Activated B cell treated with CpG ODN at 0.5 μM for 24 hours (primary cell): Measurements from ENCODE around the gene ZNF559. TPM values are rescaled to one million over a fixed set of nuclear protein-coding genes. Genes with fewer than 3 reads are reported as not detected.
A peak's percentile ranks its signal among the peaks of the same experiment; 100 is the strongest.
"Not testable (repeated sequence)": the region's sequence is repeated elsewhere in the genome, so short reads cannot be mapped to it uniquely, and the experiment has no call there.

ENCODE experiments used
- ATAC-seq: fragments of 200-7000 bp; cut with Tn5 transposase; one replicate; pipeline ENCODE4 v1.10.0; 2021; ENCODE audit warnings: low read depth, mild to moderate bottlenecking, moderate library complexity
- CTCF ChIA-PET: fragments of 350-600 bp; sonication (Branson Sonifier 250); formaldehyde crosslinking; loops from one replicate; lab custom pipeline; 2021; ENCODE audit warnings: antibody characterized with exemption; lab: Charles Lee
- POLR2A ChIA-PET: fragments of 350-600 bp; sonication (Branson Sonifier 250); formaldehyde crosslinking; loops from one replicate; lab custom pipeline; 2021; ENCODE audit warnings: antibody characterized with exemption; lab: Charles Lee
- DNase-seq: peaks from one replicate; pipeline ENCODE4 v3.0.0; 2022
- H3K27ac Mint-ChIP-seq: one replicate; pipeline ENCODE4 v1.8.0; 2020; ENCODE audit warnings: mixed read lengths
- H3K27me3 Mint-ChIP-seq: one replicate; pipeline ENCODE4 v1.8.0; 2021; ENCODE audit warnings: mixed read lengths
- H3K36me3 Mint-ChIP-seq: one replicate; pipeline ENCODE4 v1.8.0; 2021; ENCODE audit warnings: low read depth, mixed read lengths
- H3K4me1 Mint-ChIP-seq: one replicate; pipeline ENCODE4 v1.8.0; 2021; ENCODE audit warnings: mixed read lengths
- H3K4me3 Mint-ChIP-seq: one replicate; pipeline ENCODE4 v1.8.0; 2020; ENCODE audit warnings: mild to moderate bottlenecking, mixed read lengths
- H3K9me3 Mint-ChIP-seq: one replicate; pipeline ENCODE4 v1.8.0; 2020; ENCODE audit warnings: mixed read lengths
- CTCF ChIP-seq: fragments of 200-600 bp; IDR thresholded peaks from one replicate; pipeline ENCODE4 v1.8.0; 2022; ENCODE audit warnings: antibody characterized with exemption, mild to moderate bottlenecking
- intact Hi-C: fragments of 100-400 bp; cut with micrococcal nuclease; formaldehyde crosslinking; loops from one replicate; pipeline ENCODE4 v1.15.1; 2024
- total RNA-seq: library from RNA; stranded (reverse); gene quantifications from 2 replicates; pipeline ENCODE4 v1.2.3, GENCODE V29; 2022

The ZNF559 gene
- total RNA-seq, 1 donor from 2014 or later, result 22.0 TPM

GRCh38 chr19:9313756-9314155 lies 10.2 kb upstream of the ZNF559 start:
- CTCF ChIA-PET, result no interaction called here
- no peak for DNase-seq
- Mint-ChIP-seq H3K4me1 (peaks cover 10% of the 10 kb centered on the region), H3K27me3 (no peaks in the 10 kb centered on the region), H3K4me3 (no peak overlapping the region), H3K9me3 (peaks cover 19% of the 10 kb centered on the region), H3K36me3 (peaks cover 7% of the 10 kb centered on the region), H3K27ac (no peak overlapping the region)
- POLR2A ChIA-PET, result no interaction called here
- ATAC-seq, result no peak
- no peak for TF ChIP-seq CTCF
- intact Hi-C loops, result loop anchor here (5.0 kb wide), 1 partner anchor 274 kb away; no protein-coding TSS in a partner anchor

GRCh38 chr19:9321338-9321737 lies 2.6 kb upstream of the ZNF559 start:
- peaks cover 17% of the 10 kb centered on the region for H3K9me3 Mint-ChIP-seq
- CTCF ChIA-PET, result no interaction called here
- no peak overlapping the region for H3K27ac Mint-ChIP-seq
- intact Hi-C loops, result loop anchor here (5.0 to 10.0 kb wide), 2 partner anchors 86 to 117 kb away; no protein-coding TSS in a partner anchor
- no peak for TF ChIP-seq CTCF
- peaks cover 20% of the 10 kb centered on the region for H3K36me3 Mint-ChIP-seq
- H3K27me3 Mint-ChIP-seq, result no peaks in the 10 kb centered on the region
- H3K4me1 Mint-ChIP-seq, result peaks cover 20% of the 10 kb centered on the region
- ATAC-seq, result no peak
- POLR2A ChIA-PET, result no interaction called here
- no peak for DNase-seq
- H3K4me3 Mint-ChIP-seq, result no peak overlapping the region

- ATAC-seq, DNase-seq, H3K27me3 Mint-ChIP-seq, POLR2A ChIA-PET, CTCF ChIA-PET, H3K4me3 Mint-ChIP-seq, H3K27ac Mint-ChIP-seq: not testable (repeated sequence)
- Mint-ChIP-seq H3K4me1 (peaks cover 20% of the 10 kb centered on the region), H3K9me3 (peaks cover 18% of the 10 kb centered on the region), H3K36me3 (peaks cover 21% of the 10 kb centered on the region)
- intact Hi-C loops, result loop anchor here (5.0 to 10.0 kb wide), 2 partner anchors 86 to 117 kb away; no protein-coding TSS in a partner anchor
These were observed 2.2 kb upstream of the ZNF559 start for GRCh38 chr19:9321756-9322155.

- intact Hi-C loops, result loop anchor here (5.0 to 10.0 kb wide), 2 partner anchors 85 to 117 kb away; no protein-coding TSS in a partner anchor
- Mint-ChIP-seq H3K4me1 (peaks cover 20% of the 10 kb centered on the region), H3K9me3 (peaks cover 18% of the 10 kb centered on the region), H3K36me3 (peaks cover 23% of the 10 kb centered on the region)
- DNase-seq, ATAC-seq, H3K27me3 Mint-ChIP-seq, CTCF ChIA-PET, POLR2A ChIA-PET, H3K4me3 Mint-ChIP-seq, H3K27ac Mint-ChIP-seq: not testable (repeated sequence)
These were observed 1.8 kb upstream of the ZNF559 start for GRCh38 chr19:9322201-9322600.

- Mint-ChIP-seq H3K27ac (peak overlapping the region; percentile 95), H3K27me3 (no peaks in the 10 kb centered on the region), H3K4me1 (peaks cover 20% of the 10 kb centered on the region), H3K36me3 (peaks cover 36% of the 10 kb centered on the region), H3K4me3 (peak overlapping the region; percentile 95), H3K9me3 (peaks cover 22% of the 10 kb centered on the region)
- DNase-seq (no peak), ATAC-seq (peak; percentile 30)
- intact Hi-C loops, result loop anchor here (5.0 to 10.0 kb wide), 2 partner anchors 84 to 119 kb away; no protein-coding TSS in a partner anchor
- POLR2A ChIA-PET, result interaction anchor here (1.0 to 1.4 kb wide), 5 partner anchors 13 to 495 kb away, joined by 3 to 6 read pairs (median 5); partner anchors contain the start of genes FBXL12, ZNF266, ZNF561 and ZNF699
- CTCF ChIA-PET, result interaction anchor here (1.2 kb wide), 1 partner anchor 11 kb away, joined by 4 read pairs; no protein-coding TSS in a partner anchor
- no peak for TF ChIP-seq CTCF
These were observed 441 bp upstream of the ZNF559 start for GRCh38 chr19:9323557-9323918.

GRCh38 chr19:9324584-9324962 lies 594 bp downstream of the ZNF559 start:
- no peak for TF ChIP-seq CTCF
- Mint-ChIP-seq H3K27me3 (no peaks in the 10 kb centered on the region), H3K27ac (peak overlapping the region; percentile 95), H3K9me3 (peaks cover 25% of the 10 kb centered on the region), H3K4me1 (peaks cover 20% of the 10 kb centered on the region), H3K36me3 (peaks cover 45% of the 10 kb centered on the region), H3K4me3 (peak overlapping the region; percentile 95)
- ChIA-PET POLR2A (no interaction called here), CTCF (no interaction called here)
- intact Hi-C loops, result loop anchor here (1.0 to 10.0 kb wide), 5 partner anchors 15 to 214 kb away; partner anchors contain the start of genes ZNF266, ZNF426 and ZNF699
- ATAC-seq, result no peak
- no peak for DNase-seq
